ENCODE measurements around the gene CCDC47.

CCDC47 gene

GRCh38 chr17:63752707-63753106 lies 20.7 kb downstream of the CCDC47 start:
- no peak for TF ChIP-seq CTCF (conservative IDR thresholded peaks at IDR 0.05; ENCODE audit: low read depth)
- no peak overlapping the region for H3K27ac ChIP-seq
- POLR2A ChIA-PET (ENCODE audit: low non-redundant PET): no interaction called here
- no peak for DNase-seq (ENCODE audit: low spot score)
- CTCF ChIA-PET: no interaction called here

DNA sequence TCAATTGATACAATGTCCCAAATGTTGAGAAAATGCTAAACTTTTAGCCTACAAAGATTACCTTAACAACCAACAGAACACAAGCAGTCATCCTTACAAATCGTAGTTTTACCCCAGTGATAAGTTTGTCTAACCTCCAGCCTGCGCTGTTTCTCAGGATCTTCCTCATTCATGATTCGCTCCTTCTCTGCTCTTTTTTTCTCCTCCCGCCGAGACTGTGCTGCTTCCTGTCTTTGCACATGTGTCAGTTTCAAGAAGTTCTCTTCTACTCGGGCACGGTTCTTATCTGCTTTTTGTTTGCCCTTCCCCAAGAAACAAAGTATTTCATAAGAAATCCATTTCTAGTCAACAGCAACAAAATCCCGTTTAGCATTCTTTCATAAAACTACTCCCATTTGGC lies 21.6 kb downstream of the CCDC47 start:
- ChIA-PET CTCF (interaction anchor here (0.6 kb wide), 1 partner anchor 298 kb away, joined by 3 read pairs; no protein-coding TSS in a partner anchor), POLR2A (ENCODE audit: low non-redundant PET) (no interaction called here)
- H3K27ac ChIP-seq: no peak overlapping the region
- TF ChIP-seq CTCF (conservative IDR thresholded peaks at IDR 0.05; ENCODE audit: low read depth): no peak
- DNase-seq (ENCODE audit: low spot score): no peak

GRCh38 chr17:63741408-63742173 lies 31.8 kb downstream of the CCDC47 start, which contains the start of gene STRADA:
TSS of gene STRADA (minus strand) at chr17:63741799. CDS start at chr17:63728369, 13,430 bp downstream.
- H3K27ac ChIP-seq: peak within 1 kb of the TSS; percentile 96
- ChIA-PET CTCF (no interaction called here), POLR2A (ENCODE audit: low non-redundant PET) (interaction anchor here (0.9 kb wide), 1 partner anchor 32 kb away, joined by 6 read pairs; the partner anchor contains the start of genes CCDC47 and DDX42)
- peak; percentile 97 for DNase-seq (ENCODE audit: low spot score)
- no peak for TF ChIP-seq CTCF (conservative IDR thresholded peaks at IDR 0.05; ENCODE audit: low read depth)

DNA sequence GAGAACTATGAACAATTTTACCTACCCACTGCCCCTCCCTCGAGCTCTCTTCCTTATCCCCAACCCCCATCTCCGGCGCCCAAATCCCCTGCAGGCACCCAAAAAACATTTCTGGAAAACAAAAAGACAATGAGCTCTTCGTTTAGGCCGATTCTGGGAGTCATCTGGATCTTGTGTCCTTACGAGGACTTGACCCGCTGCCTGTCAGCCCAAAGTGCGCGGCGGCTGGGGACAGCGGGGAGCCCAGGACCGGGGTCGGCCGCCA lies 32.3 kb downstream of the CCDC47 start:
- H3K27ac ChIP-seq: peak overlapping the region; percentile 96
- POLR2A ChIA-PET (ENCODE audit: low non-redundant PET): no interaction called here
- CTCF ChIA-PET: no interaction called here
- TF ChIP-seq CTCF (conservative IDR thresholded peaks at IDR 0.05; ENCODE audit: low read depth): no peak
- DNase-seq (ENCODE audit: low spot score): no peak

- POLR2A ChIA-PET (ENCODE audit: low non-redundant PET): no interaction called here
- no peak for TF ChIP-seq CTCF (conservative IDR thresholded peaks at IDR 0.05; ENCODE audit: low read depth)
- H3K27ac ChIP-seq: peak overlapping the region; percentile 96
- DNase-seq (ENCODE audit: low spot score): peak; percentile 1
- CTCF ChIA-PET: interaction anchor here (0.6 kb wide), 1 partner anchor 1760 kb away, joined by 3 read pairs; no protein-coding TSS in a partner anchor
These were observed 32.8 kb downstream of the CCDC47 start for GRCh38 chr17:63740464-63741142.

DNA sequence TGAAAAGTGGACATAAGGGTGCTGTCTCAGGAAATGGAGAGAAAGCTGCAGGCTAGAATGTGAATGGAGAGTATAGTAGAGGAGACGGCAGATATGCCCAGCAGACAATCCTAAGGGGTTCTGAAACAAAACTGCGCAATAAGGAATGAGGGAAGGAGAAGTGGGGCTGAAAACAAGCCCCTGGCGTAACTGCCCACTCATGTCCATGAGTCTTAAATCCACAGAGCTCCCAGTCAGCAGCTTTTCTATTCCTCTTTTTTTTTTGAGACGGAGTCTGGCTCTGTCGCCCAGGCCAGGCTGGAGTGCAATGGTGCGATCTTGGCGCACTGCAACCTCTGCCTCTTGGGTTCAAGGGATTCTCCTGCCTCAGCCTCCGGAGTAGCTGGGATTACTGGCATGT lies 37.7 kb downstream of the CCDC47 start:
- no peak for DNase-seq (ENCODE audit: low spot score)
- no peak overlapping the region for H3K27ac ChIP-seq
- no peak for TF ChIP-seq CTCF (conservative IDR thresholded peaks at IDR 0.05; ENCODE audit: low read depth)
- POLR2A ChIA-PET (ENCODE audit: low non-redundant PET): interaction anchor here (0.6 kb wide), 1 partner anchor 13 kb away, joined by 6 read pairs; no protein-coding TSS in a partner anchor
- CTCF ChIA-PET: no interaction called here

All from RWPE1 (cell line).